Measurements from ENCODE around the gene SHB. TPM values are rescaled to one million over a fixed set of nuclear protein-coding genes. Genes with fewer than 3 reads are reported as not detected.
A peak's percentile ranks its signal among the peaks of the same experiment; 100 is the strongest.

The SHB gene
- total RNA-seq, 1 experiment from 2014 or later = 28.7 TPM

GRCh38 chr9:37999588-38000189, 69.3 kb downstream of the SHB start:
- Histone ChIP-seq H3K27me3 (ENCODE audit: insufficient read depth, low read length) (no peaks in the 10 kb centered on the region), H3K79me2 (ENCODE audit: insufficient read depth, low read length) (peaks cover 77% of the 10 kb centered on the region), H3K9ac (ENCODE audit: low read length) (peak overlapping the region; percentile 51), H3K36me3 (ENCODE audit: control insufficient read depth in 1 of 2, insufficient read depth in 2 of 2, low read length in 2 of 2) (no peaks in the 10 kb centered on the region), H4K20me1 (ENCODE audit: insufficient read depth) (no peaks in the 10 kb centered on the region; the same call in 1 of the 2 replicates), H2AFZ (ENCODE audit: low read depth, low read length, poor library complexity, severe bottlenecking) (no peak overlapping the region), H3K4me3 (replicated peaks in 1 of 2; ENCODE audit: low read depth in 1 of 2, low read length in 2 of 2) (peak overlapping the region in 1 of 2 experiments; percentile 25; a peak in 1 of 4 replicates), H3K27ac (ENCODE audit: low read depth, low read length) (peak overlapping the region; percentile 53), H3K9me2 (ENCODE audit: insufficient read depth) (no peaks in the 10 kb centered on the region), H3K4me2 (ENCODE audit: low read length) (peak overlapping the region; percentile 70), H3K9me3 (ENCODE audit: control insufficient read depth in 1 of 2, insufficient read depth in 1 of 2, low read depth in 1 of 2, low read length in 2 of 2) (no peaks in the 10 kb centered on the region), H3K4me1 (ENCODE audit: control insufficient read depth in 1 of 2, insufficient read depth in 2 of 2, low read length in 2 of 2) (peaks cover 22 to 78% of the 10 kb centered on the region in 2 experiments)
- ChIA-PET CTCF (interaction anchor here (2.2 kb wide), 1 partner anchor 86 kb away, joined by 10 read pairs; no protein-coding TSS in a partner anchor), POLR2A (interaction anchor here (1.9 kb wide), 1 partner anchor 9 kb away, joined by 10 read pairs; no protein-coding TSS in a partner anchor), RAD21 (ENCODE audit: low non-redundant PET in 1 of 2, low total read pairs in 2 of 2, uncharacterized antibody in 2 of 2, unreplicated experiment in 2 of 2) (no interaction called here)
- TF ChIP-seq ZFX (IDR thresholded peaks at IDR 0.05) = no peak
- no peak for TF ChIP-seq RAD21 (IDR thresholded peaks at IDR 0.05; ENCODE audit: low read depth)
- no peak for TF ChIP-seq FOSL1 (IDR thresholded peaks at IDR 0.05; ENCODE audit: low read depth)
- TF ChIP-seq CTCF (IDR thresholded peaks at IDR 0.05 in 2 of 3, conservative IDR thresholded peaks at IDR 0.05 in 1 of 3; ENCODE audit: borderline replicate concordance in 1 of 3, insufficient read depth in 1 of 3, low read depth in 2 of 3, low read length in 2 of 3) = no peak
- no peak for TF ChIP-seq EGR1 (IDR thresholded peaks at IDR 0.05; ENCODE audit: low read depth)
- intact Hi-C loops (cut with micrococcal nuclease) = no loop called here
- DNase-seq (ENCODE audit: low read depth, low spot score) = no peak
- ATAC-seq = peak; percentile 41
- BruUV-seq (replicated peaks) = no TSS peak
